Endothelial cell (in vitro differentiated cells): ENCODE results near the gene YIPF5. TPM values are rescaled to one million over a fixed set of nuclear protein-coding genes. Genes with fewer than 3 reads are reported as not detected.

Experiments used
- DNase-seq: peaks from one replicate; pipeline ENCODE4 v3.0.0; 2021; ENCODE audit warnings: low spot score
- H3K27ac Mint-ChIP-seq: one replicate; pipeline ENCODE4 v1.8.0; 2021; ENCODE audit warnings: mixed read lengths, inconsistent platforms; ENCODE audit not compliant: unreplicated experiment
- H3K27me3 Mint-ChIP-seq: one replicate; pipeline ENCODE4 v1.8.0; 2021; ENCODE audit warnings: mild to moderate bottlenecking, moderate library complexity, mixed read lengths, inconsistent platforms; ENCODE audit not compliant: unreplicated experiment
- H3K36me3 Mint-ChIP-seq: one replicate; pipeline ENCODE4 v1.8.0; 2021; ENCODE audit warnings: mild to moderate bottlenecking, low read depth, mixed read lengths, inconsistent platforms; ENCODE audit not compliant: unreplicated experiment
- H3K4me1 Mint-ChIP-seq: one replicate; pipeline ENCODE4 v1.8.0; 2021; ENCODE audit warnings: mild to moderate bottlenecking, mixed read lengths, inconsistent platforms; ENCODE audit not compliant: unreplicated experiment
- H3K4me3 Mint-ChIP-seq: one replicate; pipeline ENCODE4 v1.8.0; 2021; ENCODE audit warnings: mild to moderate bottlenecking, mixed read lengths, inconsistent platforms; ENCODE audit not compliant: unreplicated experiment
- H3K9me3 Mint-ChIP-seq: one replicate; pipeline ENCODE4 v1.8.0; 2021; ENCODE audit warnings: mixed read lengths, inconsistent platforms; ENCODE audit not compliant: unreplicated experiment
- total RNA-seq: library from RNA; stranded (reverse); fragmentation: NEBNext Ultra II Directional; extraction: Animal tissue kit (Norgen Biotek cat#: 25700); gene quantifications from one replicate; pipeline ENCODE4 v1.2.1, GENCODE V29; 2021; ENCODE audit not compliant: unreplicated experiment
- TF ChIP-seq, protein P1 (sequence below): fragments of 200-600 bp; sonication (generic); IDR thresholded peaks from one replicate; pipeline ENCODE4 v1.5.0; 2021; ENCODE audit warnings: antibody characterized with exemption; ENCODE audit not compliant: unreplicated experiment

YIPF5 gene
- total RNA-seq, 1 donor from 2014 or later, result 47.8 TPM

GRCh38 chr5:144144956-144145751 lies 25.3 kb downstream of the YIPF5 start:
- H3K9me3 Mint-ChIP-seq, result no peaks in the 10 kb centered on the region

GRCh38 chr5:144143625-144144024 lies 26.8 kb downstream of the YIPF5 start:
- H3K27ac Mint-ChIP-seq, result peak overlapping the region; percentile 99

More at GRCh38 chr5:144144956-144145751, 25.3 kb downstream of the YIPF5 start:
- Mint-ChIP-seq H3K4me3 (no peak overlapping the region), H3K27me3 (no peaks in the 10 kb centered on the region), H3K36me3 (no peaks in the 10 kb centered on the region), H3K4me1 (peaks cover 42% of the 10 kb centered on the region), H3K27ac (peak overlapping the region; percentile 99)
- TF ChIP-seq, protein P1, sequence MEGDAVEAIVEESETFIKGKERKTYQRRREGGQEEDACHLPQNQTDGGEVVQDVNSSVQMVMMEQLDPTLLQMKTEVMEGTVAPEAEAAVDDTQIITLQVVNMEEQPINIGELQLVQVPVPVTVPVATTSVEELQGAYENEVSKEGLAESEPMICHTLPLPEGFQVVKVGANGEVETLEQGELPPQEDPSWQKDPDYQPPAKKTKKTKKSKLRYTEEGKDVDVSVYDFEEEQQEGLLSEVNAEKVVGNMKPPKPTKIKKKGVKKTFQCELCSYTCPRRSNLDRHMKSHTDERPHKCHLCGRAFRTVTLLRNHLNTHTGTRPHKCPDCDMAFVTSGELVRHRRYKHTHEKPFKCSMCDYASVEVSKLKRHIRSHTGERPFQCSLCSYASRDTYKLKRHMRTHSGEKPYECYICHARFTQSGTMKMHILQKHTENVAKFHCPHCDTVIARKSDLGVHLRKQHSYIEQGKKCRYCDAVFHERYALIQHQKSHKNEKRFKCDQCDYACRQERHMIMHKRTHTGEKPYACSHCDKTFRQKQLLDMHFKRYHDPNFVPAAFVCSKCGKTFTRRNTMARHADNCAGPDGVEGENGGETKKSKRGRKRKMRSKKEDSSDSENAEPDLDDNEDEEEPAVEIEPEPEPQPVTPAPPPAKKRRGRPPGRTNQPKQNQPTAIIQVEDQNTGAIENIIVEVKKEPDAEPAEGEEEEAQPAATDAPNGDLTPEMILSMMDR, result no peak
- DNase-seq, result peak; percentile 30

DNA sequence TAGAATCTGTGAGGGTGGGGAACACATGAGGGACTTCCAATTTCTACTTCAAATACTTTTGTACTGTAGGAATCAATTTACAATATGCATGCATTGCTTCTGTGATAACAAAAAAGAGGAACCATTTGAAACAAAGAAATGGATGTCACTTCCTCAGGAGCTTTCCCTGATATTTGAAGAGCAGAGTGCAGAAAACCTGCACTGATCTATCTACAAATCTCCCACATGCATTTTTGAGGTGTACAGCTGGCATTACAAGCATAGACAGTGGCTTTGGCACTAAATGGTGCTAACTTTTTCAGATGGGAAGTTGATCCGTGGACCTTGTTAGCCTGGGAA lies 27.7 kb downstream of the YIPF5 start:
- TF ChIP-seq, protein P1, result no peak
- no peak overlapping the region for H3K4me3 Mint-ChIP-seq
- H3K4me1 Mint-ChIP-seq, result peaks cover 42% of the 10 kb centered on the region
- no peaks in the 10 kb centered on the region for H3K9me3 Mint-ChIP-seq
- H3K27me3 Mint-ChIP-seq, result no peaks in the 10 kb centered on the region
- H3K27ac Mint-ChIP-seq, result peak overlapping the region; percentile 72
- no peaks in the 10 kb centered on the region for H3K36me3 Mint-ChIP-seq
- DNase-seq, result no peak

More at GRCh38 chr5:144143625-144144024, 26.8 kb downstream of the YIPF5 start:
- TF ChIP-seq, protein P1, result no peak
- H3K4me1 Mint-ChIP-seq, result peaks cover 42% of the 10 kb centered on the region
- no peaks in the 10 kb centered on the region for H3K27me3 Mint-ChIP-seq
- no peaks in the 10 kb centered on the region for H3K36me3 Mint-ChIP-seq
- no peak for DNase-seq
- H3K4me3 Mint-ChIP-seq, result no peak overlapping the region
- H3K9me3 Mint-ChIP-seq, result no peaks in the 10 kb centered on the region

DNA sequence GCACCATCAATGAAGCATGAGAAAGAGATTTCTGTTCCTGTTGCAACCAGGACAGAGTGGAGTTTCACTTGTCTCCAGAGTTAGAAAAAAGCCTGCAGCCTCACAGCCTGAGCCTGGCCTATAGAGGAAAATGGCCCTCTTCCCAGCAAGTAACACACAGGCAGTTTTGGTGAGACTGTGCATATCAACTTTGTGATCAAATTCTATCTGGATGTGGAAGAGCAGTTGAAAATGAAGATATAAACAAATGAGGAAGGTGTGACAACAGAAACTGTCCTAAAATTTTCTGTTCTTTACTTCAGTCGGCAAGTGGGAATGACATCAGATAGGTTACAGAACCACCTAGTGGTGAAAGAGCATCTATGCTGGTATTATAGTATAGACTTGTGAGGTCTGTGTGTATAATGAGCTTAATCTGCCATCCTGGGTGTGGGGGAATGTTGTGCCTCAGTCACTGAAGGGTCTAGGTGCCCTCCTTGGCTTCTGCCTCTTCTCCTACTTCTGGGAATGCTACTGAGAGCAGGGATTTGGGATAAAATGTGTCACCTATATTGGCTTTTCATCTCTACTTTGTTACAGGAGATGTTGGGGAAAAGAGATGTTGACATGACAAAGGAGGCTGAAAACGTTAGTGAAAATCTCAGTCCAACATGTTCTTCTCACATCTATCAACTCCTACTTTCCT lies 28.2 kb downstream of the YIPF5 start:
- no peak overlapping the region for H3K4me3 Mint-ChIP-seq
- no peaks in the 10 kb centered on the region for H3K9me3 Mint-ChIP-seq
- H3K27me3 Mint-ChIP-seq, result no peaks in the 10 kb centered on the region
- DNase-seq, result no peak
- no peaks in the 10 kb centered on the region for H3K36me3 Mint-ChIP-seq
- TF ChIP-seq, protein P1, result peak; percentile 66
- peak overlapping the region; percentile 87 for H3K27ac Mint-ChIP-seq
- peaks cover 42% of the 10 kb centered on the region for H3K4me1 Mint-ChIP-seq

GRCh38 chr5:144141585-144141984 lies 28.9 kb downstream of the YIPF5 start:
- Mint-ChIP-seq H3K9me3 (no peaks in the 10 kb centered on the region), H3K27me3 (no peaks in the 10 kb centered on the region), H3K4me3 (no peak overlapping the region), H3K36me3 (no peaks in the 10 kb centered on the region), H3K4me1 (peaks cover 39% of the 10 kb centered on the region), H3K27ac (no peak overlapping the region)
- no peak for DNase-seq
- TF ChIP-seq, protein P1, result no peak
